Measurements from ENCODE around the gene GMNN.
"Not testable (repeated sequence)": the region's sequence is repeated elsewhere in the genome, so short reads cannot be mapped to it uniquely, and the experiment has no call there.

Gene GMNN

DNA sequence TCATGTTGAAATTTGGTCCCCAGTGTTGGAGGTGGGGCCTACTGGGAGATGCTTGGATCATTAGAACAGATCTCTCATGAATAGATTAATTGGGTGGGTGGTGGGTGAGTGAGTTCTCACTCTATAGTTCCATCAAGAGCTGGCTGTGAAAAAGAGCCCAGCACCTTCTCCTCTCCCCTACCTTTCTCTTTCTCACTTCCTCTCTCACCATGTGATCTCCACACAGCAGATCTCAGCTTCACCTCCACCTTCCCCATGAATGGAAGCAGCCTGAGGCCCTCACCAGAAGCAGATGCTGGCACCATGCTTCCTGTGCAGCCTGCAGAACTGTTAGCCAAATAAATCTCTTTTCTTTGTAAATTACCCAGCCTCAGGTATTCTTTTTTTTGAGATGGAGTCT is 12.9 kb upstream of the GMNN start:
- no peak for DNase-seq (ENCODE audit: low read depth)

DNA sequence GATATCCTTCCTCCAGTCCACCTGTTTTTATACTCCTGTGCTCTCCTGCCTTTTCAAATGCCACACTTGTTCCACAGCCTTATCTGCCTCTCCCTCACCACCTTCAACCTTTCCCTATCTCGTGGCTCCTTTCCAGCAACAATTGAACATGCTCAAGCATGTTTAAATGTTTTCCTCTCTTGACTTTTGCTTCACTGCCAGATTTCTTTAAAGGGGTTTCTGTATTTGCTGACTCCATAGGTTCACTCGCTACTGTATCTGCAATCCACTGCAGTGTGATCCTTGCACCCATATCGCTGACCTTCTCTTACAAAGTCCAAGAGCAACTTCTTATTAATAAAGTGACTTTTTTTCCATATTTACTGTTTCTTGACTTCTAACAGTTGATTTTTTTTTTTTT is 11.2 kb upstream of the GMNN start:
- DNase-seq (ENCODE audit: low read depth): no peak

DNA sequence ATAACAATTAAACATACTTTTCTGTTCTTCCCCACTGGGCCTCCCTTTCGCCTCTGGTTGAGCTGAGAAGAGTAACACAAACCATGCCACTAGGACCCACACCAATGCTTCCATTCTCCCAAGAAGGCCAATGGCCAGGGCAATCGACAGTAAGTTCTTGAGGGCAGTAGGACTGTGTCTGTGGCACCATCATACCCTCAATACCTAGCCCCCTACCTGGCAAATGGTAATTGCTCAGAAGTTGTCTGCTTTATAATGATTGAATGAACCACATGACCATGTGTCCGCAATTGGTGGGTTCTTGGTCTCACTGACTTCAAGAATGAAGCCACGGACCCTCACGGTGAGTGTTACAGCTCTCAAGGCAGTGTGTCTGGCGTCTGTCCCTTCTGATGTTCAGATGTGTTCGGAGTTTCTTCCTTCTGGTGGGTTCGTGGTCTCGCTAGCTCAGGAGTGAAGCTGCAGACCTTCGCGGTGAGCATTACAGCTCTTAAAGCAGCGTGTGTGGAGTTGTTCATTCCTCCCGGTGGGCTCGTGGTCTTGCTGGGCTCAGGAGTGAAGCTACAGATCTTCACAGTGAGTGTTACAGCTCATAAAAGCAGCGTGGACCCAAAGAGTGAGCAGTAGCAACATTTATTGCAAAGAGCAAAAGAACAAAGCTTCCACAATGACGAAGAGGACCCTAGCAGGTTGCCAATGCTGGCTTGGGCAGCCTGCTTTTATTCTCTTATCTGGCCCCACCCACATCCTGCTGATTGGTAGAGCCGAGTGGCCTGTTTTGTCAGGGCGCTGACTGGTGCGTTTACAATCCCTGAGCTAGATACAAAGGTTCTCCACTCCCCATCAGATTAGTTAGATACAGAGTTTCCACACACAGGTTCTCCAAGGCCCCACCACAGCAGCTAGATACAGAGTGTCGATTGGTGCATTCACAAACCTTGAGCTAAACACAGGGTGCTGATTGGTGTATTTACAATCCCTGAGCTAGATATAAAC is 9.6 kb upstream of the GMNN start:
- not testable (repeated sequence) for DNase-seq (ENCODE audit: low read depth)

DNA sequence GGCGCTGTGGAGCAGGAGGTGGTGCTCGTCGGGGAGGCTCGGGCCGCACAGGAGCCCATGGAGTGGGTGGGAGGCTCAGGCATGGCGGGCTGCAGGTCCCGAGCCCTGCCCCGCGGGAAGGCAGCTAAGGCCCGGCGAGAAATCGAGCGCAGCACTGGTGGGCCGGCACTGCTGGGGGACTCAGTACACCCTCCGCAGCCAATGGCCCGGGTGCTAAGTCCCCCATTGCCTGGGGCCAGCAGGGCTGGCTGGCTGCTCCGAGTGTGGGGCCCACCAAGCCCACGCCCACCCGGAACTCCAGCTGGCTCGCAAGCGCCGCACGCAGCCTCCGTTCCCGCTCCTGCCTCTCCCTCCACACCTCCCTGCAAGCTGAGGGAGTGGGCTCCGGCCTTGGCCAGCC is 8.8 kb upstream of the GMNN start:
- DNase-seq (ENCODE audit: low read depth): not testable (repeated sequence)

DNA sequence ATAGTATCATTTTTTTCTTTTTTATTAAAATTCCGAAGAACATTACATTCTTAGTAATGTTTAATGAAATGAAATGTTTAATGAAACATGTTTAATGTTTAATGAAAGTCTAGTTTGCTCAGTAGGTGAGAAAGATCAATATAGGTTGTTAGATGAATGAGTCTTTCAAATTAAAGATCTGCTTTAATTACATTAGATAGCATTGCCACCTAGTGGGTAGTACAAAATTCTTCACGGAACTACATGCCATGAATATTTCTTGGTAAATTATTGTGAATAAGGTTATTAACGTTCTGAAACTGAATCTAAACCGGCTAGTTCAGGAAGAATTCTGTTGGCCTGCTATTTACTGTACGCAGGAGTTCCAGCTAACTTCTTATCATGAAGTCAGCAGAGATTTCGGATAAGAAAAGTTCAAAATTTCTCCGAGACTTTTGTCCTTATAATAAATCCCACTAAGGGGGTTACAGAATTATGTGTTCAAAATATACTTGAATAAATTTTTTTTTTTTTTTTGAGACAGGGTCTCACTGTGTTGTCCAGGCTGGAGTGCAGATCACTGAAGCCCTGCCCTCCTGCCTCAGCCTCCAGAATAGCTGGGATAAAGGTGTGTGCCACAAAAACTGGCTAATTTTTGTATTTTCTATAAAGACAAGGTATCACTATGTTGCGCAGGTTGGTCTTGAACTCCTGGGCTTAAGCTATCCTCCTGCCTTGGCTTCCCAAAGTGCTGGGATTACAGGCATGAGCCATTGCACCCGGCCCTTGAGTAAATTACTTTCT is 7.9 kb upstream of the GMNN start:
- DNase-seq (ENCODE audit: low read depth): peak; percentile 44

DNA sequence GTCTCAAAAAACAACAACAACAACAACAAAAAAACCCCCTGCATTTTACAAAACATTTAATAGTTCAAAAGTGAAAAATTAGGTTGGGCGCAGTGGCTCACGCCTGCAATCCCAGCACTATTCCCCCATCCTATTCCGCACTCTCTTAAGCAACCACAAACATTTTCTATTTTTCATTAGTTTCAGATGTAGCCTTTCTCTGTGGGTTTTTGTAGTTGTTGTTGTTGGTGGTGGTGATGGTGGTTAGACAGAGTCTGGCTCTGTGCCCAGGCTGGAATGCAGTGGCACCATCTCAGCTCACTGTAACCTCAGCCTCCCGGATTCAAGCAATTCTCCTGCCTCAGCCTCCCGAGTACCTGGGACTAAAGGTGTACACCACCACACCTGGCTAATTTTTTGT is 6.4 kb upstream of the GMNN start:
- DNase-seq (ENCODE audit: low read depth): peak; percentile 31

DNA sequence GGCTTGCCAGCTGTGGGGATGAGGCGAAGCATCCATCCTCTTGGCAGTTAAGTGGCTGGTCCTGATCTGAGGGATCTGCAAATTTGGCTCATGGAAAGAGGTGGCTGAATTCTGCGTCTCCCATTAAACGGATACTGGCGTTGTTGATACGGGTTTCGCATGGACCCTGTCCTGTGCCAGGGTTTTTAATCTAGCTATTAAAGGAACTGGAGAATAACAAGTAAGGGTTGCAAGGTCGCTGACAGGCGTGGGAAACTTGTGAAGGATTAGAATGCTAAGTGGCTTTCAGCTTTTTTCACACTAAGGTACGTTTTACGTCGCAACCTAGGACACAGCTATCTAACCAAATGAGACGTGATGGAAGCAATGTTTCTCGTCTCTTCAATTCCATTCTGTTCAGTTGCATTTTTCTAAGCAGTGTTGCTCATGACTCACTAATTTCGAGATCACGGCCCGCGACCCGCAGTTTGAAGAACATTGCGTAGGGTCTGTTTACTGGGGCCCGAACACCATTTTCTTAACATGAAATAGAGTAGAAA is 852 bp downstream of the GMNN start:
- DNase-seq (ENCODE audit: low read depth): peak; percentile 82

DNA sequence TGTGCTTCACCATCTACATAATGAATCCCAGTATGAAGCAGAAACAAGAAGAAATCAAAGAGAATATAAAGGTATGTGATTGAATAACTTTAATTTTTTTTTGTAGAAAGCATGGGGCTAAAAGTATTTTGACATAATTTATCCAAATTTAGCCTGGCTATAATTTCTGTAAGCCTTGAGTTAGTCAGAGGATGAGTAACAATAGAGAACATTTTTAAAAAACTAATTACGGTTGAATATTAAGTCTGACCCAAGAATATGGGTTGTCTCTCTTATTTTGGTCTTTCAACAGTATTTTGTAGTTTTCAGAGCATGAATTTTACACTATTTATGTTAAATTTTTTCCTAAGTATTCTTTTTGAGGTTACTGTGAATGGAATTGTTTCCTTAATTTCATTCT is 2.5 kb downstream of the GMNN start:
- no peak for DNase-seq (ENCODE audit: low read depth)

DNA sequence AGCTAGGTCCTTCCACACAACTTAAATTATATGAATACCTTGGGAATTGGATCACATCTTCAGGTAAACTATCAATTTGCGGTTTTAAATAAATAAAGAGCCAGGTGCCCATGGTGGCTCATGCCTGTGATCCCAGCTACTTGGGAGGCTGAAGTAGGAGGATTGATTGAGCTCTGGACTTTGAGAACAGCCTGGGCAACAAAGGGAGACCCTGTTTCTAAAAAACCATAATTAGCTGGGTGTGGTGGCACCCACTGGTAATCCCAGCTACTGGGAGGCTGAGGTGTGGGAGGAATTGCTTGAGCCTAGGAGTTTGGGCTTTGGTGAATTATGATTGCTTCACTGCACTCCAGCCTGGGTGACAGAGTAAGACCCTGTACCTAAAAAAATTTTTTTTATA is 3.4 kb downstream of the GMNN start:
- DNase-seq (ENCODE audit: low read depth): no peak

DNA sequence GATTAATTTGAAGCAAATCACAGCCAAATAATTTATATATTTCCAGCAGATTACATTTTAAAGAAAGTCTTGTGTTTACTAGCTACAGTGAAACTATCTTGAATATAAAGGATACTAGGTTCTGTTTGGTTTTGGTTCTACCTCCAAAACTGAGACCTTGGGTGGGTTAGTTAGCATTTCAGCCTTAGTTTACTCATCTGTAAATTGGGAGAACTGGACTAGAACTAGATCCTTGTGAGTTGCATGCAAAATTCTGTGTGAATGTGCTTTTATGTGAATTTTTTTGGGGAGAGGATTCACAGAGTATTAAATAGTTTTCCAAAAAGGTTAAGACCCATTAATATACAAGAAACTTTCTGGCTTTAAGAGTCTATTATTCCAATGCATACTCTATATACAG is 4.1 kb downstream of the GMNN start:
- no peak for DNase-seq (ENCODE audit: low read depth)

DNA sequence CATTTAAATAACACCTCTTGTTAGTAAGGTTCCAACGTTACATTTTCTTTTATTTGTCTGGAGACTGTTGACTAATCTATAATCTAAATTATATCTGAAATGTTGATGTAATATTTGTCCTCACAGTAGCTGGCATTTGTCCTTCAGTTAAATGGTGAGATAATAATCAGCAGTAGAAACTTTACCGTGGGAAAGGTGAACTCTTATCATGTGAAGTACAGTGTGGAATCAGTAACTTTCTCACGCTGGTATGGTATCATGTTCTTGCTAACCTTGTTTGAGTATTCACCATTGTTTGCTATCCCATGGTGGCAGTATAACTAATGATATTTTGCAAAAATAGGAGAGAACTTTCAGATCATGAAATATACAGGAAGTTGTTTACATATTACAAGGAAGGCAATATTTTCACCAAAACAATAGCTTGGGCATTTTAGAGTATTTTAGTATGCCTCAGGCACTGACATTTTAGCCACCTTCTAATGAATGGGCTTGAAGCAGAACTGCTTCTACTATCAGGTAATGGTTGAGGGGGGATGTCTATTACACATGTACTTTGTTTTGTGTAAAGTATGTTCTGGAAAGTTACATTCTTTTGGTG is 4.8 kb downstream of the GMNN start:
- peak; percentile 42 for DNase-seq (ENCODE audit: low read depth)

DNA sequence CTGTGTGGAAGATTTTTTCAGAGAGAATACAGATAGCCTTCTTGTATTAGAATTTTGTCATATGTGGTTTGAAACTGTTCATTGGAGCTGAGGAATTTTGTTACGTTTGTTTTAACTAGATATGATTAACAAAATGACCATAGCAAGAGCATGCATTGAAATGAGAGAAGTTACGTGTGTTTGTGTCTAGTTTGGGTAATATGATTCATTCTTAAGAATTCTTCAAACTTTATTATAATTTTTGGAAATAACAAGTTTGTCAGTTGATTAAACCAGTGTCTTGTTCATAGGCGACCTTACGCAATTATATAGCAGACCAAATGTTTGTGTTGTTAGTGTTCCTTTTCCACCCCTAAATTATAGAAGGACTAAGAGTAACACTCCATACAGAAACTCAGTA is 5.5 kb downstream of the GMNN start:
- DNase-seq (ENCODE audit: low read depth): peak; percentile 41

DNA sequence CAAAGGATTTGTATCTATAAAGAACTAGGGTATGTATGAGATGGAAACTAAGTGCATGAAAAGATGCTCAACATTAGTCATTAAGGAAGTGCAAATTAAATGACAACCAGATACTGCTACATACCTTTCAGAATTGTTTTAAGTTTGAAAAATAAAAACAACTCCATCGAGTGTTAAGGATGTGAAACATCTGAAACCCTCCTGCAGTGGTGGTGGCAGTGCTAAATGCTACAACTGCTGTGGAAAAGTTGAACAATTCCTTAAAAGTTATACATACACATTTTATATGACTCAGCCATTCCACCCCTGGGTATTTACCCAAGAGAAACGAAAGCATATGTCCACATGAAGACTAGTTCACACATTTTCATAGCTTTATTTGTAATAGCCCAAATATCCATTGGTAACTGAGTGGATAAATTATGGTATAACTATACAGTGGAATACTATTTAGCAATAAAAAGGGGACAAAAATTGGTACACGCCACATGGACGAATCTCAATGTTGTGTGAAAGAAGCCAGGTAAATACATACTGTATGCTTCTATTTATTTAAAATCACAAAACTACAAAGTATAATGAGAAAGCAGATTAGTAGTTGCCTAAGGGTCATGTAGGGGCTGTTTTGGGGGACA is 13.4 kb downstream of the GMNN start:
- DNase-seq (ENCODE audit: low read depth): peak; percentile 63

DNA sequence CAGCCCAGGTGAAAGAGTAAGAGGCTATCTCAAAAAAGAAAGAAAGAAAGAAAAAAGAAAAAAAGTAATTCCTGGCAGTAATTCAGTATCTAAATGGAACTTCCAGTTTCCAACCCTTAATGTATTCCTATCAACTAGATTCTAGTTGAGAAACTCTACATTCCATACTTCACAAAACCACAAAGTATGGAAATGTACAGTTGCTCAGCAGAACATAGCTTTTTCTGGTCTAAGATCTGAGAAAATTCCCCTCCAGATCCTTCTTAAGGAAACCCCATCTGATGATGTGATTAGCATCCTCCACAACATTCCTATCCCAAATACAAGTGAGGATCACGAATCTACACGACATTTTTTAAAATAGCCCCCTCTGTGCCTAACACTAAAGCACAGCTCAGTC is 20.4 kb downstream of the GMNN start:
- peak; percentile 25 for DNase-seq (ENCODE audit: low read depth)

DNA sequence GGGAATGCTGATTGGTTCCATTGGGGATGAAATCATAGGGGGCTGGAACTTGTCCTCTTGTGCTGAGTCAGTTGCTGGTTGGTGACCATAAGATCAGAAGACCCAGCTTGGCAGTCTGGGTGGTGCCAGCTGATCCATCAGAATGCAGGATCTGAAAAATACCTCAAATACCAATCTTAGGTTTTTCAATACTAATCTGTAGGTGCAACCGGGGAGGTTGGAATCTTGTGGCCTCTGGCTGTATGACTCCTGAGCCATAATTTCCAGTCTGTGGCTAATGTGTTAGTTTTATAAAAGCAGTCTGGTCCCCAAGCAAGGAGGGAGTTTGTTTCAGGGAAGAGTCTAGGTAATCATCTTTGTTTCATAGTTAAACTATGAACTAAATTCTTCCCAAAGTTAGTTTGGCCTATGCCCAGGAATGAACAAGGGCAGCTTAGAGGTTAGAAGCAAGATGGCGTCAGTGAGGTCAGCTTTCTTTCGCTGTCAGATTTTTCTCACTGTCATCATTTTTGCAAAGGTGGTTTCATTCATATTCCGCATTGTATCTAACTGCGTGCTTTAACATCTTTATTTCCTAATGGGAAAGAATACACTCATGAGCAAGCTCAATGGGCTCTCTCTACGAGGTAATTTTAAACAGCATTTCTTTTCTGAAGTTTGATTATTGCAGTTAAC is 22.0 kb downstream of the GMNN start:
- DNase-seq (ENCODE audit: low read depth): no peak

DNA sequence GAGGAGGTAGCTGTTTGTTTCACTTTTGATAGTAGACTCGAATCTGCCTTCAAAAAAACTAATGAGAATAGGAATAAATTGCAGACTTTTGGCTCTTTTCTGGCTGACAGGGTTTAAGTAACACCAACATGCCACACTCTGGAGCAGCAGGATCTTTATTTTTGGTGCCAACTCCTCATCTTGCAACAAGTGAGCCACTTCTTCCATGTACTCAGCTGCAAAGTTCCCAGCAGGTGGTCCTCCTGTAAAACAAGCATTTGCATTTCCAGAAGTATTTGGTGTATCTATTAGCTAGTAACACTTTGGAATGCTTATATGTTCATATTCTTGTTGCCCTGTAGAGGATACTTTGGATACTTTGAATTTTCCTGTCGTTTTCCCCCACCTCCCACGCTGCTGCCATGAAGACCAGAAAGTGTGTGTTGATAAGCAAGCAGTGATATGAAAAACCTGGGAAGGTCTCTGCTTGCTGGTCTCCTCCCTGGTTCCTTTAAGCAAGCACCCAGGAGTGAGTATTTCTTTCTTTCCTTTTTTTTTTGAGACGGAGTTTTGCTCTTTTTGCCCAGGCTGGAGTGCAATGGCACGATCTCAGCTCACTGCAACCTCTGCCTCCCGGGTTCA is 23.0 kb downstream of the GMNN start:
- DNase-seq (ENCODE audit: low read depth): no peak

DNA sequence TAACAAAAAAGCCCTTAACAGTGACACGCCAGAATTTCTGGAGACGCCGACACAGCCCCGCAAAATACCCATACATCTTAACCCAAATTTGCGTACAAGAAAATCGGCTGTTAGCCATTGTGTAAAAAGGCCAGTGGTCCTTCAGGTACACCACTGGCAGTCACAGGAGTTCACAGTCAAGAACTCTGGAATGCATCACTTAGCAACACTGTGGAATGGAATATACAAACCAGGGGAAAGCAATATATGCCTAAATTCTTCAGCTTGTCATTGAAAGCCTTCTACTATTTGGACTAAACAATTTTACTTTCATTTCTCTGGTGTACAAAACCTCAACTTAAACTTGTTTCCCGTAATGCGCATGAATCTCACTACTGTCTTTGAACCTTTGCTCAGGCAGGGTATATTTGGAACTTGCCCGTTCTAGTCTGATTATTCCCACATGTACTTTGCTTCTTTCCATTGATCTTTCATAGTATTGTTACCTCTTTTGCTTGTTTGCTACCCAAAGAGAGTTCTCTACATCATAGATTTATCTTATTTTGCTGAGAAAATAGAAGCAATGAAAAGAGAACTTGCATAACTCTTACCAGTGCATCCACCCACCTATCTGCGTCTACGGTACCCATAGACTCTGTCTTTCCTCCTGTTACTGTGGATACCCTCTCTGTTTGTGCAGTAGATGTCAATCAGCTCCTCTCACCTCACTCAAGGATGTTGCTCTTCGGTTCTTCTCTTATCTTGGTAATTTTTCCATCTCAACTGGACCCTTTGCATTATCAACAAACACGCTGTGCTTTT is 24.2 kb downstream of the GMNN start, which contains the start of gene ARMH2:
ARMH2 (minus strand) TSS at position 178 of the 801 bp plus-strand sequence; CDS start at position 118, 60 bp downstream.
- DNase-seq (ENCODE audit: low read depth): no peak

DNA sequence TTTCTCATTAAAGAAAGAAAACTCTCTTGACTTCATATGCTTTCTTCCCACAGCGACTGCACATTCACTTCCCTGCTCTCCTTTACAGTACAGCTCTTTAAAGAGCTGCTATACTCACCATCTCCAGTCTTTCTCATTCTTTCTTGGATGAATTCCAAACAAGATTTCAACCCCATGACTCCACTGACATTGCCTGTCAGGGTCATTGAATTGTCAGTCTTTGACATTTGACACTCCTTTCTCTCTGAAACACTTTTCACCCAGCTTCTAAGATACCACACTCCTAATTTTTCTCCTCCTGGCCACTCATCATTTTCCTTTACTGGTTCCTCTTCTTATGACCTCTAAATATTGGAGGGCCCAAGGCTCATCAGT is 24.8 kb downstream of the GMNN start:
- no peak for DNase-seq (ENCODE audit: low read depth)

DNA sequence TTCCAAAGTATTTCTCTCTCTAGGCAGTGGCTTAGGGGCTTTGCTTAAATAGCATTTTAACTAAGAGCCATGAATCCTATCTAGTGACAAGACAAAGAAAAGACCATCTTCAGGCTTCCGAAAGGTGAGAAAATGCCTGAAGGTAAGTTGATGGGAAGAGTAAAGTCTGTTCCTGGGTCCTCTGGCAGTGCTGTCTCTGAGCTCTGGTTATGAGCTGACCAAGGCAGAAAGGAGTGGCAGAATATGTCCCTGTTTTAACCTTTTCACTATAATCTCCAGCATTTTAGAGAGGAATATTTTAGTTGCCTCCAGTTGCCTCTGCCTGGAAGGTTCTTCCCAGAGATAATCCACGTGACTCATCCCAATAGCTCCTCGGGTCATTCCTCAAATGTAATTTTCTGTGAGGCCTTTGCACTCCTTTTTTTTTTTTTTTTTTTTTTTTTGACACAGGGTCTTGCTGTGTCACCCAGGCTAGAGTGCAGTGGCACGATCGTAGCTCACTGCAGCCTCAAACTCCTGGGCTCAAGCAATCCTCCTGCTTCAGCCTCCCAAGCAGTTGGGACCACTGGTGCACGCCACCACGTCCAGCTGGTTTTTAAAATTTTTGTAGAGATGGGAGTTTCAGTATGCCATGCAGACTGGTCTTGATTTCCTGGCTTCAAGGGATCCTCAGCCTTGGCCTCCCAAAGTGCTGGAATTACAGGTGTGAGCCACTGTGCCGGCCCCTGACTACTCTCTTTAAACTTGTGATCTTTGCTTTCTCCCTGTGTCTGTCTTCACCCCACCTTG is 27.7 kb downstream of the GMNN start:
- no peak for DNase-seq (ENCODE audit: low read depth)
